OCI-LY7 (cell line): ENCODE measurements around the gene SPATA32. TPM values are rescaled to one million over a fixed set of nuclear protein-coding genes. Genes with fewer than 3 reads are reported as not detected.
"Not testable (repeated sequence)": the region's sequence is repeated elsewhere in the genome, so short reads cannot be mapped to it uniquely, and the experiment has no call there.

Source experiments
- BruUV-seq: library from RNA; stranded (reverse); fragments of 400-500 nt; replicated peaks from 2 replicates; lab custom pipeline; 2021; lab: Mats Ljungman, UMichigan
- CTCF ChIA-PET: fragments of 300-600 bp; sonication (Branson Sonifier 250); formaldehyde crosslinking; loops from one replicate; lab custom pipeline; 2022; ENCODE audit warnings: antibody characterized with exemption; ENCODE audit not compliant: unreplicated experiment; lab: Charles Lee
- POLR2A ChIA-PET: fragments of 300-600 bp; sonication (Branson Sonifier 250); formaldehyde crosslinking; loops from one replicate; lab custom pipeline; 2022; ENCODE audit warnings: antibody characterized with exemption; lab: Charles Lee
- DNase-seq: peaks from one replicate; pipeline ENCODE4 v3.0.0-alpha.2; 2015; ENCODE audit warnings: low spot score
- H2AFZ ChIP-seq: fragments of 200-600 bp; sonication (generic), shearing (Covaris generic); 2 replicates; pipeline ENCODE4 v1.6.1; 2014; ENCODE audit warnings: mild to moderate bottlenecking, antibody characterized with exemption, low read length, moderate library complexity
- H3K27ac ChIP-seq: fragments of 200-600 bp; sonication (generic); 2 replicates; pipeline ENCODE4 v1.5.1; 2014; ENCODE audit warnings: mixed run types, low read depth, mild to moderate bottlenecking, moderate library complexity, low read length, inconsistent platforms; ENCODE audit not compliant: poor library complexity, severe bottlenecking
- H3K36me3 ChIP-seq: fragments of 200-600 bp; sonication (generic); 2 replicates; pipeline ENCODE4 v1.6.1; 2014; ENCODE audit warnings: mild to moderate bottlenecking, antibody characterized with exemption, low read length, moderate library complexity, mixed read lengths; ENCODE audit not compliant: insufficient read depth
- H3K4me1 ChIP-seq: fragments of 200-600 bp; sonication (generic); 2 replicates; pipeline ENCODE4 v1.5.1; 2014; ENCODE audit warnings: mild to moderate bottlenecking, low read length; ENCODE audit not compliant: insufficient read depth, poor library complexity, severe bottlenecking
- H3K4me2 ChIP-seq: fragments of 200-600 bp; sonication (generic); 2 replicates; pipeline ENCODE4 v1.6.1; 2014; ENCODE audit warnings: mild to moderate bottlenecking, low read length
- H3K4me3 ChIP-seq: fragments of 200-600 bp; sonication (generic); 2 replicates; pipeline ENCODE4 v1.5.1; 2014; ENCODE audit warnings: mild to moderate bottlenecking, low read depth, low read length; ENCODE audit not compliant: poor library complexity, severe bottlenecking
- H3K79me2 ChIP-seq: fragments of 200-600 bp; sonication (generic); 2 replicates; pipeline ENCODE4 v1.6.1; 2016; ENCODE audit warnings: low read depth, mild to moderate bottlenecking, low read length, moderate library complexity, mixed read lengths; ENCODE audit not compliant: insufficient read depth
- H3K9me2 ChIP-seq: fragments of 200-600 bp; sonication (generic); 2 replicates; pipeline ENCODE4 v1.6.1; 2016; ENCODE audit warnings: mild to moderate bottlenecking, low read length, mixed read lengths; ENCODE audit not compliant: insufficient read depth
- H3K9me3 ChIP-seq: fragments of 200-600 bp; sonication (generic); 2 replicates; pipeline ENCODE4 v1.6.1; 2014; ENCODE audit warnings: mild to moderate bottlenecking, mixed run types, low read length, mixed read lengths
- H4K20me1 ChIP-seq: fragments of 200-600 bp; sonication (generic); 2 replicates; pipeline ENCODE4 v1.6.1; 2014; ENCODE audit warnings: mild to moderate bottlenecking, antibody characterized with exemption, low read length, moderate library complexity, mixed read lengths; ENCODE audit not compliant: insufficient read depth
- EZH2phosphoT487 ChIP-seq: fragments of 200-600 bp; sonication (generic); IDR thresholded peaks from 2 replicates; pipeline ENCODE4 v1.6.1; 2018; ENCODE audit warnings: low read depth, borderline replicate concordance, mild to moderate bottlenecking, mixed run types, antibody characterized with exemption, low read length, moderate library complexity, mixed read lengths
- intact Hi-C: fragments of 100-400 bp; cut with micrococcal nuclease; formaldehyde crosslinking; loops from one replicate; pipeline ENCODE4 v1.10.0; 2022; ENCODE audit not compliant: unreplicated experiment
- total RNA-seq, 2 experiments: library from RNA; depleted of rRNA in 1 of 2; stranded (reverse); fragments of >200 nt in 1 of 2; shearing (Covaris generic) in 1 of 2; gene quantifications; 2 replicates each; pipeline ENCODE4 v1.2.3, GENCODE V29; 2014 to 2022
- TF ChIP-seq, protein P1 (sequence below): fragments of 200-600 bp; sonication (generic); conservative IDR thresholded peaks from 2 replicates; pipeline ENCODE4 v1.5.1; 2014; ENCODE audit warnings: mild to moderate bottlenecking, antibody characterized with exemption, low read length, moderate library complexity, mixed read lengths

The SPATA32 gene
- total RNA-seq, 2 experiments from 2014 or later: not detected

GRCh38 chr17:45306094-45306493, 44.2 kb upstream of the SPATA32 start:
- Histone ChIP-seq H3K27ac (no peak overlapping the region), H3K4me1 (peaks cover 77% of the 10 kb centered on the region), H3K79me2 (peaks cover 83% of the 10 kb centered on the region), H3K4me2 (no peak overlapping the region), H3K9me2 (no peaks in the 10 kb centered on the region), H3K9me3 (no peaks in the 10 kb centered on the region), H4K20me1 (no peaks in the 10 kb centered on the region), H3K4me3 (no peak overlapping the region), H2AFZ (no peak overlapping the region), H3K36me3 (peaks cover 44% of the 10 kb centered on the region)
- intact Hi-C loops: no loop called here
- BruUV-seq: no TSS peak
- ChIA-PET POLR2A (no interaction called here), CTCF (interaction anchor here (0.6 kb wide), 1 partner anchor 20 kb away, joined by 3 read pairs; no protein-coding TSS in a partner anchor)
- no peak for DNase-seq
- no peak for TF ChIP-seq EZH2phosphoT487
- TF ChIP-seq, protein P1, sequence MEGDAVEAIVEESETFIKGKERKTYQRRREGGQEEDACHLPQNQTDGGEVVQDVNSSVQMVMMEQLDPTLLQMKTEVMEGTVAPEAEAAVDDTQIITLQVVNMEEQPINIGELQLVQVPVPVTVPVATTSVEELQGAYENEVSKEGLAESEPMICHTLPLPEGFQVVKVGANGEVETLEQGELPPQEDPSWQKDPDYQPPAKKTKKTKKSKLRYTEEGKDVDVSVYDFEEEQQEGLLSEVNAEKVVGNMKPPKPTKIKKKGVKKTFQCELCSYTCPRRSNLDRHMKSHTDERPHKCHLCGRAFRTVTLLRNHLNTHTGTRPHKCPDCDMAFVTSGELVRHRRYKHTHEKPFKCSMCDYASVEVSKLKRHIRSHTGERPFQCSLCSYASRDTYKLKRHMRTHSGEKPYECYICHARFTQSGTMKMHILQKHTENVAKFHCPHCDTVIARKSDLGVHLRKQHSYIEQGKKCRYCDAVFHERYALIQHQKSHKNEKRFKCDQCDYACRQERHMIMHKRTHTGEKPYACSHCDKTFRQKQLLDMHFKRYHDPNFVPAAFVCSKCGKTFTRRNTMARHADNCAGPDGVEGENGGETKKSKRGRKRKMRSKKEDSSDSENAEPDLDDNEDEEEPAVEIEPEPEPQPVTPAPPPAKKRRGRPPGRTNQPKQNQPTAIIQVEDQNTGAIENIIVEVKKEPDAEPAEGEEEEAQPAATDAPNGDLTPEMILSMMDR: no peak

- intact Hi-C loops: no loop called here
- BruUV-seq: no TSS peak
- Histone ChIP-seq H3K27ac (no peak overlapping the region), H2AFZ (no peak overlapping the region), H3K79me2 (peaks cover 83% of the 10 kb centered on the region), H3K4me3 (no peak overlapping the region), H3K9me2 (no peaks in the 10 kb centered on the region), H3K4me2 (no peak overlapping the region), H4K20me1 (no peaks in the 10 kb centered on the region), H3K4me1 (peaks cover 77% of the 10 kb centered on the region), H3K36me3 (peaks cover 39% of the 10 kb centered on the region), H3K9me3 (no peaks in the 10 kb centered on the region)
- POLR2A ChIA-PET: no interaction called here
- no peak for TF ChIP-seq EZH2phosphoT487
- TF ChIP-seq, protein P1: no peak
- CTCF ChIA-PET: interaction anchor here (0.6 kb wide), 1 partner anchor 12 kb away, joined by 3 read pairs; no protein-coding TSS in a partner anchor
- no peak for DNase-seq
Measured at GRCh38 chr17:45305530-45306087, 43.7 kb upstream of the SPATA32 start.

GRCh38 chr17:45302649-45303173, 40.8 kb upstream of the SPATA32 start:
- Histone ChIP-seq H3K4me3 (peak overlapping the region; percentile 44), H3K4me2 (peak overlapping the region; percentile 79), H3K4me1 (peaks cover 86% of the 10 kb centered on the region), H3K27ac (peak overlapping the region; percentile 87), H3K79me2 (peaks cover 93% of the 10 kb centered on the region), H4K20me1 (no peaks in the 10 kb centered on the region), H3K36me3 (peaks cover 33% of the 10 kb centered on the region), H2AFZ (peak overlapping the region; percentile 13; the same call in 1 of the 2 replicates), H3K9me2 (no peaks in the 10 kb centered on the region), H3K9me3 (no peaks in the 10 kb centered on the region)
- ChIA-PET POLR2A (interaction anchor here (0.7 to 4.5 kb wide), 4 partner anchors 9 to 36 kb away, joined by 3 to 34 read pairs (median 4); partner anchors contain the start of gene MAP3K14), CTCF (interaction anchor here (0.6 to 2.3 kb wide), 2 partner anchors 10 to 31 kb away, joined by 3 to 6 read pairs; no protein-coding TSS in a partner anchor)
- intact Hi-C loops: loop anchor here (2.0 kb wide), 1 partner anchor 14 kb away; the partner anchor contains the start of gene MAP3K14
- no TSS peak for BruUV-seq
- DNase-seq: peak; percentile 77
- TF ChIP-seq, protein P1: no peak
- TF ChIP-seq EZH2phosphoT487: no peak

GRCh38 chr17:45302220-45302619, 40.3 kb upstream of the SPATA32 start:
- BruUV-seq, DNase-seq, H3K9me3 ChIP-seq, H2AFZ ChIP-seq, H3K9me2 ChIP-seq, H4K20me1 ChIP-seq: not testable (repeated sequence)
- CTCF ChIA-PET: interaction anchor here (0.6 kb wide), 2 partner anchors 32 to 107 kb away, joined by 3 read pairs; no protein-coding TSS in a partner anchor
- peak overlapping the region; percentile 87 for H3K27ac ChIP-seq
- H3K79me2 ChIP-seq: peaks cover 93% of the 10 kb centered on the region
- H3K4me1 ChIP-seq: peaks cover 84% of the 10 kb centered on the region
- H3K36me3 ChIP-seq: peaks cover 36% of the 10 kb centered on the region
- H3K4me3 ChIP-seq: peak overlapping the region; percentile 34
- peak overlapping the region; percentile 79 for H3K4me2 ChIP-seq
- intact Hi-C loops: loop anchor here (2.0 kb wide), 1 partner anchor 15 kb away; the partner anchor contains the start of gene MAP3K14
- POLR2A ChIA-PET: interaction anchor here (0.6 to 4.5 kb wide), 7 partner anchors 10 to 68 kb away, joined by 3 to 34 read pairs (median 4); partner anchors contain the start of gene MAP3K14
